Stimulated activated CD4-positive, alpha-beta T cell treated with anti-CD3 and anti-CD28 coated beads, Interleukin-15, amount 100 ng/mL, for 1 hour (primary cell): ENCODE data around the gene MDH2.
"Not testable (repeated sequence)": the region's sequence is repeated elsewhere in the genome, so short reads cannot be mapped to it uniquely, and the experiment has no call there.

Source experiments
- DNase-seq, 2 donors: peaks; one replicate each; pipeline ENCODE4 v3.0.0-alpha.2; 2020; ENCODE audit warnings: low read depth in 1 of 2, low spot score in 1 of 2

Gene MDH2

GRCh38 chr7:76047305-76047810 is 548 bp upstream of the MDH2 start:
- DNase-seq = no peak

- no peak for DNase-seq
Observed at GRCh38 chr7:76048668-76048988, 722 bp downstream of the MDH2 start.

GRCh38 chr7:76049295-76049694 is 1.4 kb downstream of the MDH2 start:
- no peak for DNase-seq

- no peak for DNase-seq
Observed at GRCh38 chr7:76050545-76050944, 2.6 kb downstream of the MDH2 start.

GRCh38 chr7:76051840-76052239 is 3.9 kb downstream of the MDH2 start:
- DNase-seq = no peak

- DNase-seq = not testable (repeated sequence)
Observed at GRCh38 chr7:76052681-76053080, 4.8 kb downstream of the MDH2 start.

- no peak for DNase-seq
Observed at GRCh38 chr7:76053461-76053860, 5.6 kb downstream of the MDH2 start.

- DNase-seq = no peak
Observed at GRCh38 chr7:76054123-76055120, 6.5 kb downstream of the MDH2 start.

GRCh38 chr7:76056241-76056640 is 8.3 kb downstream of the MDH2 start:
- no peak for DNase-seq

- DNase-seq = no peak
Observed at GRCh38 chr7:76057103-76057812, 9.4 kb downstream of the MDH2 start.

GRCh38 chr7:76057813-76058145 is 9.9 kb downstream of the MDH2 start:
- DNase-seq = no peak

- not testable (repeated sequence) for DNase-seq
Observed at GRCh38 chr7:76058745-76059144, 10.8 kb downstream of the MDH2 start.

GRCh38 chr7:76060842-76061241 is 12.9 kb downstream of the MDH2 start:
- DNase-seq = no peak

- DNase-seq = no peak
Observed at GRCh38 chr7:76062254-76062653, 14.3 kb downstream of the MDH2 start.

GRCh38 chr7:76063114-76063513 is 15.2 kb downstream of the MDH2 start:
- no peak for DNase-seq

- DNase-seq = no peak
Observed at GRCh38 chr7:76063525-76063924, 15.6 kb downstream of the MDH2 start.

GRCh38 chr7:76064208-76064970 is 16.5 kb downstream of the MDH2 start:
- DNase-seq = no peak

- no peak for DNase-seq
Observed at GRCh38 chr7:76065016-76065612, 17.2 kb downstream of the MDH2 start.

GRCh38 chr7:76066716-76067503 is 19.0 kb downstream of the MDH2 start:
- no peak for DNase-seq

- DNase-seq = no peak
Observed at GRCh38 chr7:76069238-76069638, 21.3 kb downstream of the MDH2 start.
